Measurements from ENCODE around the gene DCBLD2.

GRCh38 chr3:98890965-98891910, 10.3 kb downstream of the DCBLD2 start:
- TF ChIP-seq EZH2phosphoT487 (IDR thresholded peaks at IDR 0.05; ENCODE audit: insufficient read depth, low read depth) (no peak), EZH2 (IDR thresholded peaks at IDR 0.05; ENCODE audit: insufficient read depth, poor library complexity, severe bottlenecking) (no peak)

Measured in GM23248 (cell line).